DOHH2 (cell line): Measurements from ENCODE around the gene SMIM21.

ENCODE experiments used
- EZH2phosphoT487 ChIP-seq: fragments of 200-600 bp; sonication (generic); IDR thresholded peaks from 2 replicates; pipeline ENCODE4 v1.6.1; 2017; ENCODE audit warnings: borderline replicate concordance, mild to moderate bottlenecking, antibody characterized with exemption, low read length, moderate library complexity, mixed read lengths
- TF ChIP-seq, protein P1 (sequence below): fragments of 200-600 bp; sonication (generic); IDR thresholded peaks from one replicate; pipeline ENCODE4 v1.5.1; 2014; ENCODE audit warnings: antibody characterized with exemption, mild to moderate bottlenecking, low read depth, low read length; ENCODE audit not compliant: poor library complexity, severe bottlenecking

DNA sequence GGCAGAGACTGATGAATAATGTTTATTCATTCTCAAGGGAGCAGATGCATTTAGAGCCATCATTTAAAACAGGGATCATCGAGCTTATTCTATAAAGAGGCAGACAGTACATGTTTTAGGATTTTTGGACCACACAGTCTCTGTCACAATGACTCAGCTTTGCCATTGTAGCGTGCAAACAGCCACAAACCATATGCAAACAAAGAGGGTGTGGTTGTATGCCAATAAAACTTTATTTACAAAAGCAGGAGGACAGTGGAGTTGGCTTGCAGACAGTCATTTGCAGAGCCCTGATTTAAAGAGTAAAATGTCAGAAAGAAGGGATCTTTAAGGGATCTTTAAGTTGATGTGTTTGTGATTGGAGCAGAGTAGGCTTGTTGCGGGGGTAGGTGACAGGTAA lies 51.5 kb downstream of the SMIM21 start:
- TF ChIP-seq, protein P1, sequence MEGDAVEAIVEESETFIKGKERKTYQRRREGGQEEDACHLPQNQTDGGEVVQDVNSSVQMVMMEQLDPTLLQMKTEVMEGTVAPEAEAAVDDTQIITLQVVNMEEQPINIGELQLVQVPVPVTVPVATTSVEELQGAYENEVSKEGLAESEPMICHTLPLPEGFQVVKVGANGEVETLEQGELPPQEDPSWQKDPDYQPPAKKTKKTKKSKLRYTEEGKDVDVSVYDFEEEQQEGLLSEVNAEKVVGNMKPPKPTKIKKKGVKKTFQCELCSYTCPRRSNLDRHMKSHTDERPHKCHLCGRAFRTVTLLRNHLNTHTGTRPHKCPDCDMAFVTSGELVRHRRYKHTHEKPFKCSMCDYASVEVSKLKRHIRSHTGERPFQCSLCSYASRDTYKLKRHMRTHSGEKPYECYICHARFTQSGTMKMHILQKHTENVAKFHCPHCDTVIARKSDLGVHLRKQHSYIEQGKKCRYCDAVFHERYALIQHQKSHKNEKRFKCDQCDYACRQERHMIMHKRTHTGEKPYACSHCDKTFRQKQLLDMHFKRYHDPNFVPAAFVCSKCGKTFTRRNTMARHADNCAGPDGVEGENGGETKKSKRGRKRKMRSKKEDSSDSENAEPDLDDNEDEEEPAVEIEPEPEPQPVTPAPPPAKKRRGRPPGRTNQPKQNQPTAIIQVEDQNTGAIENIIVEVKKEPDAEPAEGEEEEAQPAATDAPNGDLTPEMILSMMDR: no peak
- TF ChIP-seq EZH2phosphoT487: no peak
